IMR-90 (cell line): ENCODE data around the gene KCNIP1. TPM values are rescaled to one million over a fixed set of nuclear protein-coding genes. Genes with fewer than 3 reads are reported as not detected.

ENCODE experiments used
- ATAC-seq: fragments of 200-7000 bp; cut with Tn5 transposase; 2 replicates; pipeline ENCODE4 v1.9.1; 2020; ENCODE audit warnings: low read depth, mild to moderate bottlenecking, moderate library complexity
- BruUV-seq: library from RNA; stranded (reverse); fragments of 400-500 nt; replicated peaks from 2 replicates; lab custom pipeline; 2021; lab: Mats Ljungman, UMichigan
- CTCF ChIA-PET: fragments of 300-600 bp; formaldehyde crosslinking; extraction: SDS; loops from one replicate; lab custom pipeline; 2021; ENCODE audit warnings: antibody characterized with exemption; lab: Yijun Ruan, JAX
- POLR2A ChIA-PET: fragments of 300-600 bp; sonication (Branson Sonifier 250); formaldehyde crosslinking; loops from one replicate; lab custom pipeline; 2022; ENCODE audit warnings: antibody characterized with exemption; ENCODE audit not compliant: unreplicated experiment; lab: Charles Lee
- DNase-seq: peaks from one replicate; pipeline ENCODE4 v3.0.0; 2013
- H2AFZ ChIP-seq: replicated peaks from 2 replicates; pipeline ENCODE3; 2013; ENCODE audit warnings: low read length, mild to moderate bottlenecking; ENCODE audit not compliant: poor library complexity
- H2AK5ac ChIP-seq: 2 replicates; pipeline ENCODE4 v1.6.1; 2013; ENCODE audit warnings: low read depth, low read length, inconsistent platforms
- H2AK9ac ChIP-seq: replicated peaks from 2 replicates; pipeline ENCODE3; 2013; ENCODE audit warnings: mild to moderate bottlenecking, low read depth, low read length, moderate library complexity; ENCODE audit not compliant: poor library complexity
- H2BK120ac ChIP-seq: 2 replicates; pipeline ENCODE4 v1.6.1; 2013; ENCODE audit warnings: low read depth, low read length, inconsistent platforms
- H2BK15ac ChIP-seq: 3 replicates; pipeline ENCODE4 v1.6.1; 2013; ENCODE audit warnings: low read depth, low read length, inconsistent platforms
- H2BK20ac ChIP-seq: 2 replicates; pipeline ENCODE4 v1.6.1; 2013; ENCODE audit warnings: low read depth, mild to moderate bottlenecking, inconsistent platforms, low read length, moderate library complexity
- H2BK5ac ChIP-seq: 2 replicates; pipeline ENCODE4 v1.6.1; 2013; ENCODE audit warnings: mild to moderate bottlenecking, low read depth, low read length, inconsistent platforms; ENCODE audit not compliant: poor library complexity, severe bottlenecking
- H3K14ac ChIP-seq: replicated peaks from 2 replicates; pipeline ENCODE4 v1.6.1; 2013; ENCODE audit warnings: low read depth, low read length, inconsistent platforms
- H3K18ac ChIP-seq: 2 replicates; pipeline ENCODE4 v1.6.1; 2013; ENCODE audit warnings: low read depth, low read length, control low read depth
- H3K23ac ChIP-seq: 2 replicates; pipeline ENCODE4 v1.6.1; 2013; ENCODE audit warnings: low read depth, low read length, inconsistent platforms
- H3K27ac ChIP-seq: 2 replicates; pipeline ENCODE4 v1.5.1; 2013; ENCODE audit warnings: mild to moderate bottlenecking, control low read depth, low read length; ENCODE audit not compliant: insufficient read depth
- H3K27me3 ChIP-seq: 2 replicates; pipeline ENCODE4 v1.6.1; 2013; ENCODE audit warnings: low read length; ENCODE audit not compliant: control insufficient read depth, insufficient read depth
- H3K36me3 ChIP-seq: 2 replicates; pipeline ENCODE4 v1.6.1; 2013; ENCODE audit warnings: low read length, mixed read lengths; ENCODE audit not compliant: control insufficient read depth, insufficient read depth
- H3K4ac ChIP-seq: 2 replicates; pipeline ENCODE4 v1.6.1; 2013; ENCODE audit warnings: low read depth, low read length, inconsistent platforms
- H3K4me1 ChIP-seq: 2 replicates; pipeline ENCODE4 v1.6.1; 2013; ENCODE audit warnings: low read length, mixed read lengths; ENCODE audit not compliant: control insufficient read depth, insufficient read depth
- H3K4me2 ChIP-seq: 2 replicates; pipeline ENCODE4 v1.6.1; 2013; ENCODE audit warnings: low read depth, mild to moderate bottlenecking, control low read depth, low read length, moderate library complexity
- H3K4me3 ChIP-seq: 2 replicates; pipeline ENCODE4 v1.5.1; 2013; ENCODE audit warnings: low read depth, mild to moderate bottlenecking, control low read depth, low read length, moderate library complexity; ENCODE audit not compliant: insufficient read depth
- H3K56ac ChIP-seq: 2 replicates; pipeline ENCODE4 v1.6.1; 2013; ENCODE audit warnings: low read length, inconsistent platforms; ENCODE audit not compliant: insufficient read depth; ENCODE audit errors: extremely low read depth
- H3K79me1 ChIP-seq, 2 experiments: 2 replicates each; pipeline ENCODE4 v1.6.1; 2013; ENCODE audit warnings: low read length in 2 of 2, inconsistent platforms in 1 of 2, low read depth in 1 of 2
- H3K9ac ChIP-seq: 2 replicates; pipeline ENCODE4 v1.6.1; 2013; ENCODE audit warnings: low read depth, low read length, control low read depth
- H3K9me1 ChIP-seq: 2 replicates; pipeline ENCODE4 v1.6.1; 2013; ENCODE audit warnings: low read length, inconsistent platforms; ENCODE audit not compliant: insufficient read depth
- H3K9me3 ChIP-seq: 2 replicates; pipeline ENCODE4 v1.6.1; 2013; ENCODE audit warnings: low read length; ENCODE audit not compliant: control insufficient read depth, insufficient read depth
- H4K20me1 ChIP-seq: 2 replicates; pipeline ENCODE4 v1.6.1; 2013; ENCODE audit warnings: low read length, inconsistent platforms; ENCODE audit not compliant: insufficient read depth
- H4K5ac ChIP-seq: 2 replicates; pipeline ENCODE4 v1.6.1; 2013; ENCODE audit warnings: mild to moderate bottlenecking, low read depth, low read length, control low read depth
- H4K8ac ChIP-seq, 2 experiments: 2 replicates each; pipeline ENCODE4 v1.6.1; 2013; ENCODE audit warnings: low read depth in 2 of 2, low read length in 2 of 2, control low read depth in 1 of 2, inconsistent platforms in 1 of 2
- H4K91ac ChIP-seq: 2 replicates; pipeline ENCODE4 v1.6.1; 2013; ENCODE audit warnings: low read depth, low read length, inconsistent platforms; ENCODE audit not compliant: insufficient read depth
- CHD1 ChIP-seq: IDR thresholded peaks from 2 replicates; pipeline ENCODE4 v1.6.1; 2012; ENCODE audit warnings: low read depth, low read length, improper control_type of control experiment
- POLR2A ChIP-seq: IDR thresholded peaks from 2 replicates; pipeline ENCODE4 v1.6.1; 2012; ENCODE audit warnings: mild to moderate bottlenecking, low read depth, low read length
- RAD21 ChIP-seq: IDR thresholded peaks from 2 replicates; pipeline ENCODE4 v1.6.1; 2012; ENCODE audit warnings: low read length, improper control_type of control experiment
- RCOR1 ChIP-seq: IDR thresholded peaks from 2 replicates; pipeline ENCODE4 v1.6.1; 2012; ENCODE audit warnings: mild to moderate bottlenecking, low read length, improper control_type of control experiment; ENCODE audit not compliant: insufficient replicate concordance
- SMC3 ChIP-seq: fragments of 150-350 bp; IDR thresholded peaks from 2 replicates; pipeline ENCODE4 v1.6.1; 2016; ENCODE audit warnings: low read depth, mild to moderate bottlenecking, antibody characterized with exemption, low read length, moderate library complexity
- WGBS, 2 experiments: methylation state at CpG; one replicate each; pipeline versions ENCODE4 v1.1.5 to v1.1.7; 2013; ENCODE audit warnings: missing lambda C conversion rate in 2 of 2; ENCODE audit not compliant: insufficient read length in 1 of 2; ENCODE audit errors: extremely low coverage in 2 of 2; 5-methylcytosine and 5-hydroxymethylcytosine counted together
- dilution Hi-C: fragments of 300-500 bp; cut with HindIII; formaldehyde crosslinking; loops from one replicate; pipeline ENCODE4 v1.14.3; 2018; ENCODE audit warnings: low sequenced_read_pairs; ENCODE audit not compliant: unreplicated experiment
- in situ Hi-C: fragments of 300-500 bp; cut with MboI; formaldehyde crosslinking; loops from 3 replicates; pipeline ENCODE4 v1.14.3; 2019; ENCODE audit warnings: low sequenced_read_pairs, inconsistent platforms, mixed read lengths
- intact Hi-C: fragments of 100-400 bp; cut with micrococcal nuclease; formaldehyde crosslinking; loops from 2 replicates; pipeline ENCODE4 v1.10.0; 2022
- polyA plus RNA-seq, 3 experiments: library from polyadenylated mRNA; depleted of rRNA; stranded (reverse); fragments of >200 nt; gene quantifications; 2 replicates each; pipeline ENCODE4 v1.2.3, GENCODE V29; 2012; ENCODE audit warnings: low replicate concordance in 1 of 3
- total RNA-seq: library from RNA; depleted of rRNA; stranded (reverse); fragments of >200 nt; gene quantifications from 2 replicates; pipeline ENCODE4 v1.2.3, GENCODE V29; 2012
- TF ChIP-seq, protein P1 (sequence below): conservative IDR thresholded peaks from 2 replicates; pipeline ENCODE4 v1.5.1; 2012; ENCODE audit warnings: mild to moderate bottlenecking, low read depth, low read length, improper control_type of control experiment
- TF ChIP-seq, protein P2 (sequence below): fragments of 150-350 bp; IDR thresholded peaks from 2 replicates; pipeline ENCODE4 v1.6.1; 2016; ENCODE audit warnings: low read depth, mild to moderate bottlenecking, low read length, moderate library complexity, borderline replicate concordance

The KCNIP1 gene
- total and polyA plus RNA-seq, 2 of the 4 experiments (the other 2 are of a cell fraction): not detected

DNA sequence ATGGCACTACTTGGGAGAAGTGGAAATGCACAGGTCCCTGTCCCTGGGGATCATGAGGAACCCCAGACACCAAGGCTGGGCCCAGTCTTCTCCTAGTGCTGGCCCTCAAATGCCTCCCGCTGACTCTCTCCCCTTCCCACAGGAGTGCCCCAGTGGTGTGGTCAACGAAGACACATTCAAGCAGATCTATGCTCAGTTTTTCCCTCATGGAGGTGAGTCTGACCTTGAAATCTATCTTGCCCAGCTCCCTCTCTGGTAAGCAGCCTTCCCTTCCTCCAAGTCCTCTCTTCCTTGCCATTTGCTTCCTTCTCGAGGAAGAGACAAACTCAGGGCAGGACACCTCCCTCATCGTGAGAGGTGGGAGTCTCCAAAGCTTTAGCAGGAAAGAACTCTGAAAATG lies 216.4 kb downstream of the KCNIP1 start:
- Histone ChIP-seq H3K4me3 (no peak overlapping the region), H3K36me3 (no peaks in the 10 kb centered on the region), H3K9me3 (no peaks in the 10 kb centered on the region), H3K9ac (no peak overlapping the region), H3K4me2 (no peak overlapping the region), H2BK5ac (no peak overlapping the region), H3K18ac (no peak overlapping the region), H3K14ac (no peak overlapping the region), H2BK120ac (no peak overlapping the region), H4K20me1 (no peaks in the 10 kb centered on the region), H3K27ac (no peak overlapping the region), H2AK5ac (no peak overlapping the region), H3K4ac (no peak overlapping the region), H2BK15ac (no peak overlapping the region), H4K5ac (no peak overlapping the region), H4K8ac (no peak overlapping the region), H3K79me1 (no peaks in the 10 kb centered on the region), H2AK9ac (no peak overlapping the region), H2BK20ac (no peak overlapping the region), H3K9me1 (no peaks in the 10 kb centered on the region), H3K23ac (no peak overlapping the region), H2AFZ (no peak overlapping the region), H3K4me1 (no peaks in the 10 kb centered on the region), H4K91ac (no peak overlapping the region), H3K27me3 (peaks cover 6% of the 10 kb centered on the region), H3K56ac (no peak overlapping the region)
- TF ChIP-seq RCOR1: no peak
- TF ChIP-seq, protein P1, sequence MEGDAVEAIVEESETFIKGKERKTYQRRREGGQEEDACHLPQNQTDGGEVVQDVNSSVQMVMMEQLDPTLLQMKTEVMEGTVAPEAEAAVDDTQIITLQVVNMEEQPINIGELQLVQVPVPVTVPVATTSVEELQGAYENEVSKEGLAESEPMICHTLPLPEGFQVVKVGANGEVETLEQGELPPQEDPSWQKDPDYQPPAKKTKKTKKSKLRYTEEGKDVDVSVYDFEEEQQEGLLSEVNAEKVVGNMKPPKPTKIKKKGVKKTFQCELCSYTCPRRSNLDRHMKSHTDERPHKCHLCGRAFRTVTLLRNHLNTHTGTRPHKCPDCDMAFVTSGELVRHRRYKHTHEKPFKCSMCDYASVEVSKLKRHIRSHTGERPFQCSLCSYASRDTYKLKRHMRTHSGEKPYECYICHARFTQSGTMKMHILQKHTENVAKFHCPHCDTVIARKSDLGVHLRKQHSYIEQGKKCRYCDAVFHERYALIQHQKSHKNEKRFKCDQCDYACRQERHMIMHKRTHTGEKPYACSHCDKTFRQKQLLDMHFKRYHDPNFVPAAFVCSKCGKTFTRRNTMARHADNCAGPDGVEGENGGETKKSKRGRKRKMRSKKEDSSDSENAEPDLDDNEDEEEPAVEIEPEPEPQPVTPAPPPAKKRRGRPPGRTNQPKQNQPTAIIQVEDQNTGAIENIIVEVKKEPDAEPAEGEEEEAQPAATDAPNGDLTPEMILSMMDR: no peak
- no peak for TF ChIP-seq SMC3
- no peak for TF ChIP-seq CHD1
- no peak for TF ChIP-seq RAD21
- TF ChIP-seq, protein P2, sequence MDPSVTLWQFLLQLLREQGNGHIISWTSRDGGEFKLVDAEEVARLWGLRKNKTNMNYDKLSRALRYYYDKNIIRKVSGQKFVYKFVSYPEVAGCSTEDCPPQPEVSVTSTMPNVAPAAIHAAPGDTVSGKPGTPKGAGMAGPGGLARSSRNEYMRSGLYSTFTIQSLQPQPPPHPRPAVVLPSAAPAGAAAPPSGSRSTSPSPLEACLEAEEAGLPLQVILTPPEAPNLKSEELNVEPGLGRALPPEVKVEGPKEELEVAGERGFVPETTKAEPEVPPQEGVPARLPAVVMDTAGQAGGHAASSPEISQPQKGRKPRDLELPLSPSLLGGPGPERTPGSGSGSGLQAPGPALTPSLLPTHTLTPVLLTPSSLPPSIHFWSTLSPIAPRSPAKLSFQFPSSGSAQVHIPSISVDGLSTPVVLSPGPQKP: no peak
- TF ChIP-seq POLR2A: no peak
- DNase-seq: no peak
- no peak for ATAC-seq
- dilution Hi-C loops (no loop called here), intact Hi-C loops (no loop called here), in situ Hi-C loops (no loop called here)
- BruUV-seq: no TSS peak
- ChIA-PET CTCF (no interaction called here), POLR2A (no interaction called here)
- 100% methylated on average over 1 of the region's 4 CpGs; no CpG with 5 or more reads in 1 of the 2 experiments for WGBS, 2 experiments
